KMS-11 (cell line): Measurements from ENCODE around the gene PRAMEF12.

Source experiments
- H2AFZ ChIP-seq: fragments of 200-600 bp; sonication (generic); 2 replicates; pipeline ENCODE4 v1.6.1; 2016; ENCODE audit warnings: antibody characterized with exemption, mixed run types, low read depth
- H3K27ac ChIP-seq: fragments of 200-600 bp; sonication (generic); 2 replicates; pipeline ENCODE4 v1.6.1; 2016; ENCODE audit warnings: mild to moderate bottlenecking, mixed run types
- H3K27me3 ChIP-seq: fragments of 200-600 bp; sonication (generic); 2 replicates; pipeline ENCODE4 v1.6.1; 2017; ENCODE audit warnings: mild to moderate bottlenecking, low read depth, mixed run types, moderate library complexity; ENCODE audit not compliant: insufficient read depth
- H3K36me3 ChIP-seq: fragments of 200-600 bp; sonication (generic); 2 replicates; pipeline ENCODE4 v1.6.1; 2017; ENCODE audit warnings: mild to moderate bottlenecking, mixed run types; ENCODE audit not compliant: insufficient read depth
- H3K4me1 ChIP-seq: fragments of 200-600 bp; sonication (generic); 2 replicates; pipeline ENCODE4 v1.6.1; 2016; ENCODE audit warnings: mild to moderate bottlenecking, low read depth, mixed run types; ENCODE audit not compliant: poor library complexity, severe bottlenecking
- H3K4me2 ChIP-seq: fragments of 200-600 bp; sonication (generic); 2 replicates; pipeline ENCODE4 v1.7.0; 2016; ENCODE audit warnings: mild to moderate bottlenecking, mixed run types
- H3K4me3 ChIP-seq: fragments of 200-600 bp; sonication (generic); IDR thresholded peaks from 2 replicates; pipeline ENCODE4 v1.6.1; 2017; ENCODE audit warnings: low read depth, low read length, mixed read lengths; ENCODE audit not compliant: insufficient read depth
- H3K79me2 ChIP-seq: fragments of 200-600 bp; sonication (generic); 2 replicates; pipeline ENCODE4 v1.6.1; 2016; ENCODE audit warnings: low read depth, mixed run types; ENCODE audit not compliant: insufficient read depth
- H3K9ac ChIP-seq: fragments of 200-600 bp; sonication (generic); 2 replicates; pipeline ENCODE4 v1.6.1; 2016; ENCODE audit warnings: mild to moderate bottlenecking, mixed run types
- H4K20me1 ChIP-seq: fragments of 200-600 bp; sonication (generic); 2 replicates; pipeline ENCODE4 v1.6.1; 2016; ENCODE audit warnings: mild to moderate bottlenecking, mixed run types; ENCODE audit not compliant: insufficient read depth
- CTCF ChIP-seq: fragments of 200-600 bp; sonication (generic); conservative IDR thresholded peaks from 2 replicates; pipeline ENCODE4 v1.6.1; 2017; ENCODE audit warnings: low read depth, mild to moderate bottlenecking, antibody characterized with exemption, low read length, moderate library complexity, mixed read lengths

PRAMEF12 gene

GRCh38 chr1:12774801-12775345 is 1.3 kb downstream of the PRAMEF12 start:
- H3K36me3 ChIP-seq = no peaks in the 10 kb centered on the region
- no peak overlapping the region for H3K9ac ChIP-seq
- TF ChIP-seq CTCF = no peak
- H4K20me1 ChIP-seq = no peaks in the 10 kb centered on the region
- no peaks in the 10 kb centered on the region for H3K4me1 ChIP-seq
- no peak overlapping the region for H3K4me3 ChIP-seq
- H3K4me2 ChIP-seq = no peak overlapping the region
- H3K79me2 ChIP-seq = no peaks in the 10 kb centered on the region
- H3K27me3 ChIP-seq = peaks cover 31% of the 10 kb centered on the region; the same call in 1 of the 2 replicates
- no peak overlapping the region for H3K27ac ChIP-seq
- no peak overlapping the region for H2AFZ ChIP-seq

GRCh38 chr1:12775443-12775842 is 1.9 kb downstream of the PRAMEF12 start:
- no peak overlapping the region for H3K4me2 ChIP-seq
- no peaks in the 10 kb centered on the region for H3K79me2 ChIP-seq
- H4K20me1 ChIP-seq = no peaks in the 10 kb centered on the region
- H2AFZ ChIP-seq = no peak overlapping the region
- H3K9ac ChIP-seq = no peak overlapping the region
- no peak overlapping the region for H3K27ac ChIP-seq
- no peaks in the 10 kb centered on the region for H3K4me1 ChIP-seq
- no peak overlapping the region for H3K4me3 ChIP-seq
- peaks cover 31% of the 10 kb centered on the region; the same call in 1 of the 2 replicates for H3K27me3 ChIP-seq
- no peak for TF ChIP-seq CTCF
- no peaks in the 10 kb centered on the region for H3K36me3 ChIP-seq

DNA sequence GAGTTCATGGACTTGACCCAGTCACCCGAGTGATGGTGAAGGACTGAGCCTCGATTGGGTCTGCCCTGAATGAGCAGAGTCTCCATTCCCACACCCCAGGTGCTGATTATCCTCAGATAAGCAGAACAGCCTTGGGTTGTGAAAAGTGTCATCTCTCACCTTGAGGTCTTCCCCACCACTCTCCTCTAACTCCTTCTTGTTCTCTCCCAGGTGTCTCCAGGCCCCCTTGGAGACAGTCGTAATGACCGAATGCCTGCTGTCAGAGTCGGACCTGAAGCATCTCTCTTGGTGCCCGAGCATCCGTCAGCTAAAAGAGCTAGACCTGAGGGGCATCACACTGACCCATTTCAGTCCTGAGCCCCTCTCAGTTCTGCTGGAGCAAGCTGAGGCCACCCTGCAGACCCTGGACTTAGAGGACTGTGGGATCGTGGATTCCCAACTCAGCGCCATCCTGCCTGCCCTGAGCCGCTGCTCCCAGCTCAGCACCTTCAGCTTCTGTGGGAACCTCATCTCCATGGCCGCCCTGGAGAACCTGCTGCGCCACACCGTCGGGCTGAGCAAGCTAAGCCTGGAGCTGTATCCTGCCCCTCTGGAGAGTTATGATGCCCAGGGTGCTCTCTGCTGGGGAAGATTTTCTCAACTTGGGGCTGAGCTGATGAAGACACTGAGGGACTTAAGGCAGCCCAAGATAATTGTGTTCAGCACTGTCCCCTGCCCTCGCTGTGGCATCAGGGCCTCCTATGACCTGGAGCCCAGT is 3.4 kb downstream of the PRAMEF12 start:
- Histone ChIP-seq H3K4me2 (no peak overlapping the region), H3K4me1 (no peaks in the 10 kb centered on the region), H3K9ac (no peak overlapping the region), H3K79me2 (no peaks in the 10 kb centered on the region), H3K27me3 (peaks cover 31% of the 10 kb centered on the region; the same call in 1 of the 2 replicates), H3K36me3 (no peaks in the 10 kb centered on the region), H4K20me1 (no peaks in the 10 kb centered on the region), H2AFZ (no peak overlapping the region), H3K27ac (no peak overlapping the region), H3K4me3 (no peak overlapping the region)
- TF ChIP-seq CTCF = no peak

DNA sequence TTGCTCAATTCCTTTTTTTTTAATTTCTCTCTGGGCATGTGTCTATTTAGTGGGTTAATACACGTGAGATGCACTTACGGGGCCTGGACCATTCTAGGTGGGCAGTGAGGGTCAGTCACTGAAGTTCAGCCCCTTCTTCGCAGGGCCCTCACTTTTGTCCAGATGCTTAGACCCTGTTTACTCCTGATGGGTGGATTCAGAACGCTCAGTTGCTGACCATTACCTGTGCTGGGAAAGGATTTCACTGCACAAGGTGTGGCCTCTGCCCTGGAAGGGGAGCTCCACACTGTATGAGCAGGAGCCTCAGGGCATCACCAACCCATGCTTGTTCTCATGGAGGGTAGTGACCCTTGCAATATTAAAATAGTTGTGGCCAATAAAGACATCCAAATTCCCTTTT is 4.5 kb downstream of the PRAMEF12 start:
- TF ChIP-seq CTCF = no peak
- Histone ChIP-seq H3K4me1 (no peaks in the 10 kb centered on the region), H3K27me3 (peaks cover 25% of the 10 kb centered on the region; the same call in 1 of the 2 replicates)

More for the DNA sequence above, 4.5 kb downstream of the PRAMEF12 start:
- Histone ChIP-seq H3K79me2 (no peaks in the 10 kb centered on the region), H3K27ac (no peak overlapping the region), H3K4me3 (no peak overlapping the region), H2AFZ (no peak overlapping the region), H3K36me3 (no peaks in the 10 kb centered on the region), H3K4me2 (no peak overlapping the region), H3K9ac (no peak overlapping the region), H4K20me1 (no peaks in the 10 kb centered on the region)
